Mesothelial cell of epicardium (in vitro differentiated cells): ENCODE results near the gene HPS5. TPM values are rescaled to one million over a fixed set of nuclear protein-coding genes. Genes with fewer than 3 reads are reported as not detected.

ENCODE experiments used
- DNase-seq, 2 experiments: peaks; one replicate each; pipeline ENCODE4 v3.0.0; 2021; ENCODE audit warnings: low spot score in 2 of 2; ENCODE audit not compliant: unreplicated experiment in 2 of 2
- H3K27ac Mint-ChIP-seq: 2 replicates; pipeline ENCODE4 v1.8.0; 2021; ENCODE audit warnings: mixed read lengths
- H3K27me3 Mint-ChIP-seq: 2 replicates; pipeline ENCODE4 v1.8.0; 2021; ENCODE audit warnings: low read depth, mixed read lengths
- H3K36me3 Mint-ChIP-seq: 2 replicates; pipeline ENCODE4 v1.8.0; 2021; ENCODE audit warnings: mixed read lengths
- H3K4me1 Mint-ChIP-seq: 2 replicates; pipeline ENCODE4 v1.8.0; 2021; ENCODE audit warnings: mixed read lengths
- H3K4me3 Mint-ChIP-seq: 2 replicates; pipeline ENCODE4 v1.8.0; 2021; ENCODE audit warnings: mild to moderate bottlenecking, moderate library complexity, mixed read lengths
- H3K9me3 Mint-ChIP-seq: 2 replicates; pipeline ENCODE4 v1.8.0; 2021; ENCODE audit warnings: mixed read lengths
- total RNA-seq: library from RNA; stranded (reverse); gene quantifications from 3 replicates; pipeline ENCODE4 v1.2.1, GENCODE V29; 2021
- TF ChIP-seq, protein P1 (sequence below): fragments of 200-600 bp; sonication (generic); IDR thresholded peaks from one replicate; pipeline ENCODE4 v1.5.0; 2021; ENCODE audit warnings: antibody characterized with exemption; ENCODE audit not compliant: unreplicated experiment

HPS5 gene
- total RNA-seq, 1 donor from 2014 or later, result 21.4 TPM

DNA sequence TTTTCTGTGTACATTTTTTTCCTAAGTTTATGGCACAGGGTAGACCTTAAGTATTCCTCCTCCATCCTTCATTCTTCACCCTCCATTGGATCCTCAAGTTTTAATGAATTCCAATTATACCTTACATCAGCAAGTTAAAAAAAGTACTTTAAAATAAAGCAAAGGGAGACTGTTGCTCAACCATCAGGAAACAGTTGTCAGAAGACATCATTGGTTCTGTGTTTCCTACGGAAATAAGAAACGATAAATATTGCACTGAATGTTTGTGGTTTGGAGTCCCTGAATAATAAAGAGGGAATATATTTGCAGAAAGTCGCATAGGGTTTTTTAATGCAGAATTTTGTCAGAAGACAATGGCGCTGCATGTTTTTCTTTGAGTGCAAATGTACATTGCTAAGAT lies 44.3 kb upstream of the HPS5 start:
- no peaks in the 10 kb centered on the region for H3K4me1 Mint-ChIP-seq
- TF ChIP-seq, protein P1, sequence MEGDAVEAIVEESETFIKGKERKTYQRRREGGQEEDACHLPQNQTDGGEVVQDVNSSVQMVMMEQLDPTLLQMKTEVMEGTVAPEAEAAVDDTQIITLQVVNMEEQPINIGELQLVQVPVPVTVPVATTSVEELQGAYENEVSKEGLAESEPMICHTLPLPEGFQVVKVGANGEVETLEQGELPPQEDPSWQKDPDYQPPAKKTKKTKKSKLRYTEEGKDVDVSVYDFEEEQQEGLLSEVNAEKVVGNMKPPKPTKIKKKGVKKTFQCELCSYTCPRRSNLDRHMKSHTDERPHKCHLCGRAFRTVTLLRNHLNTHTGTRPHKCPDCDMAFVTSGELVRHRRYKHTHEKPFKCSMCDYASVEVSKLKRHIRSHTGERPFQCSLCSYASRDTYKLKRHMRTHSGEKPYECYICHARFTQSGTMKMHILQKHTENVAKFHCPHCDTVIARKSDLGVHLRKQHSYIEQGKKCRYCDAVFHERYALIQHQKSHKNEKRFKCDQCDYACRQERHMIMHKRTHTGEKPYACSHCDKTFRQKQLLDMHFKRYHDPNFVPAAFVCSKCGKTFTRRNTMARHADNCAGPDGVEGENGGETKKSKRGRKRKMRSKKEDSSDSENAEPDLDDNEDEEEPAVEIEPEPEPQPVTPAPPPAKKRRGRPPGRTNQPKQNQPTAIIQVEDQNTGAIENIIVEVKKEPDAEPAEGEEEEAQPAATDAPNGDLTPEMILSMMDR, result no peak
- H3K36me3 Mint-ChIP-seq, result peaks cover 22% of the 10 kb centered on the region
- no peaks in the 10 kb centered on the region for H3K27me3 Mint-ChIP-seq
- no peak overlapping the region for H3K27ac Mint-ChIP-seq
- DNase-seq, result no peak
- H3K9me3 Mint-ChIP-seq, result no peaks in the 10 kb centered on the region
- H3K4me3 Mint-ChIP-seq, result no peak overlapping the region

DNA sequence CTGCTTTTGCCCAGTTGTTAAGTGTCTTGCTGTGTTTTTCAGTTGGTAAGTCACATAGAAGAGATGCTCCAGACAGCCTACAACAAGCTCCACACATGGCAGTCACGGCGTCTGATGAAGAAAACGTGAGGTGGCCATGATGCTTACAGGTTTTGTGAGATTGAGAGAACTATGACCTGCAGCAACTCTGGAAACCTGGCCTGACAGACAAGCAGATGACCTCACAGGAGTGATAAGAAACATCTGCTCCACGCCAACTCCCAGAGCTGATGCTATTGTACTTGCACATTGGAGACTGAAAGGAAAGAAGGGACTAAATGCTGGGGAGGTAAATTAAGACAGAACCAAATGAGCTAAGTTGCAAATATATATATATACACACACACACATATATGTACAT lies 43.8 kb upstream of the HPS5 start:
- H3K4me1 Mint-ChIP-seq, result no peaks in the 10 kb centered on the region
- no peak overlapping the region for H3K27ac Mint-ChIP-seq
- no peaks in the 10 kb centered on the region for H3K9me3 Mint-ChIP-seq
- H3K4me3 Mint-ChIP-seq, result no peak overlapping the region
- TF ChIP-seq, protein P1, result no peak
- H3K36me3 Mint-ChIP-seq, result peaks cover 24% of the 10 kb centered on the region
- H3K27me3 Mint-ChIP-seq, result no peaks in the 10 kb centered on the region
- no peak for DNase-seq

DNA sequence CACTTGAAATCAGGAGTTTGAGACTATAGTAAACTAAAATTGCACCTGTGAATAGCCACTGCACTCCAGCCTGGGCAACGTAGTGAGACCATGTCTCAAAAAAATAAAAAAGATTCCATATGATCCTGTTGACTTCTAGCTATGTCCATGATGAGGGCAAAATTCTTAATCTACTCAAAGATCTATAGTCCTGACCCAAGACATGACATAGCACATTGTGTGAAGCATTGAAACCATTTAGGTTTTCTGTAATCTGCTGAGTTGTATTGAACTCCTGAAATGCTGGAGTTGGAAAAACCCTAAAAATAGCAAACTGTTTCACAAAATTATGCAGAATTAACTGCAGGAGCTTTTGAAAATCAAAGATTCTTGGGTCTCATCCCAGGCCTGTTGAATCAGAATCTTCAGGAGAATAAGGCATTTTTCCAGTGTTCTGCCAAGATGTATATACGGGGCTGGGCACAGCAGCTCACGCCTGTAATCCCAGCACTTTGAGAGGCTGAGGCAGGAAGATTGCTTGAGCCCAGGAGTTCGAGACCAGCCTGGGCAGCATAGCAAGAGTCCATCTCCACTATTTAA lies 42.6 kb upstream of the HPS5 start:
- Mint-ChIP-seq H3K9me3 (no peaks in the 10 kb centered on the region), H3K27me3 (no peaks in the 10 kb centered on the region), H3K36me3 (peaks cover 24% of the 10 kb centered on the region), H3K4me3 (no peak overlapping the region), H3K27ac (no peak overlapping the region), H3K4me1 (no peaks in the 10 kb centered on the region)
- TF ChIP-seq, protein P1, result no peak
- no peak for DNase-seq

DNA sequence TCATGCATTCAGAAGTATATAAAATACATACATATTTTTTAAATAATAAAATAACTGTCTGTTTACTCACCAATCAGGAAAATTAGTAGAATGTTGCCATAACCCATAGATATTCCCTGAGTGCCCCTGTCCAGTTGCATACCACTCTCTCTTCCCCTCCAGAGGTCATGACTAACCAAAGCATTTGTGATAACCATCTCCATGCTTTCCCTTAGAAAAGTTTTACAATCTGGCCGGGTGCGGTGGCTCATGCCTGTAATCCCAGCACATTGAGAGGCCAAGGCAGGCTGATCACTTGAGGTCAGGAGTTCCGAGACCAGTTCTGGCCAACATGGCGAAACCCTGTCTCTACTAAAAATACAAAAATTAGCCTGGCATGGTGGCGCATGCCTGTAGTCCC lies 39.2 kb upstream of the HPS5 start:
- DNase-seq, result no peak
- H3K9me3 Mint-ChIP-seq, result no peaks in the 10 kb centered on the region
- no peak overlapping the region for H3K27ac Mint-ChIP-seq
- no peaks in the 10 kb centered on the region for H3K4me1 Mint-ChIP-seq
- H3K4me3 Mint-ChIP-seq, result no peak overlapping the region
- peaks cover 41% of the 10 kb centered on the region for H3K36me3 Mint-ChIP-seq
- TF ChIP-seq, protein P1, result no peak
- H3K27me3 Mint-ChIP-seq, result no peaks in the 10 kb centered on the region

DNA sequence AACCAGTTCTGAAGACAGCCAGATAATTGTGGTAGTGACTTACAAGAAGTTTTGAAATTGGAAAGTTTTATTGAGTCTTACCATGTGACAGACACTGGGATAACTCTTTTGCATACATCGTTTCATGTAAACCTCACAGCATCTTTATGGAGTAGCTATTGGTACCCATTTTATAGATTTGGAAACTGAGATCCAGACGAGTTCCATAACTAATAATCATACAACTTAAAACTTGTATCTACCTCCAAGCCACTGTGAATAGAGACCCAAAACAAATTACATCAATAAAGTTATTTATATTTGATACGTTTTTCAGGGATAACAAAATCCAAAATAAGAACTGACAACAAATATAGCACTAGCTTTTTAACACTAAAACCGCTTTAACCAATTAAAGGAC lies 36.7 kb upstream of the HPS5 start:
- Mint-ChIP-seq H3K9me3 (no peaks in the 10 kb centered on the region), H3K4me1 (no peaks in the 10 kb centered on the region), H3K27ac (no peak overlapping the region), H3K4me3 (no peak overlapping the region), H3K36me3 (peaks cover 38% of the 10 kb centered on the region), H3K27me3 (no peaks in the 10 kb centered on the region)
- TF ChIP-seq, protein P1, result no peak
- no peak for DNase-seq

DNA sequence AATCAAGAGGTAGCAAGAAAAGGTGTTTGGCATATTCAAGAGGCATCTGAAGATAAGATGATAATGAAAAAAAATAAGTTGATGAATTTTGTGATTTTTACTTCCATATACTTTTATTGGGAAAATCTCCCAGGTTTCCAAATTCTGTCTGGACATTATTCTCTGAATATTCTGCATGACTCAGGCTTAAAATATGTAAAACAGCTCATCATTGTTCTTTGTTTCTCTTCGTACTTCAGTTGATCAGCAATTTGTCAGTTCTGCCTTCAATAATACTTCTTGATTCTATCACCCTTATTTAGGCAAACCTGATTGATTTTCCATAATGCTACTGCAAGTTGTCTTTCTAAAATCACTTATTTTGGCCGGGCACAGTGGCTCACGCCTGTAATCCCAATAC lies 30.6 kb upstream of the HPS5 start:
- Mint-ChIP-seq H3K4me1 (no peaks in the 10 kb centered on the region), H3K27me3 (no peaks in the 10 kb centered on the region), H3K27ac (no peak overlapping the region), H3K9me3 (no peaks in the 10 kb centered on the region), H3K4me3 (no peak overlapping the region), H3K36me3 (peaks cover 40% of the 10 kb centered on the region)
- DNase-seq, result no peak
- TF ChIP-seq, protein P1, result no peak
